Muscle layer of duodenum (tissue), 2 donors: ENCODE data around the gene ACIN1.
A peak's percentile ranks its signal among the peaks of the same experiment; 100 is the strongest.

Experiments used
- H3K27ac ChIP-seq: one replicate; pipeline ENCODE4 v1.7.0; 2013; ENCODE audit warnings: mild to moderate bottlenecking, low read length
- H3K27me3 ChIP-seq: one replicate; pipeline ENCODE4 v1.7.0; 2013; ENCODE audit warnings: low read depth, mild to moderate bottlenecking, control low read depth, low read length
- H3K36me3 ChIP-seq, 2 donors: one replicate each; pipeline ENCODE4 v1.7.0; 2013; ENCODE audit warnings: low read length in 2 of 2, control low read depth in 1 of 2, mild to moderate bottlenecking in 1 of 2; ENCODE audit not compliant: insufficient read depth in 2 of 2, control insufficient read depth in 1 of 2
- H3K4me1 ChIP-seq, 2 donors: one replicate each; pipeline ENCODE4 v1.7.0; 2013; ENCODE audit warnings: low read length in 2 of 2, mild to moderate bottlenecking in 2 of 2, control low read depth in 1 of 2, moderate library complexity in 1 of 2; ENCODE audit not compliant: insufficient read depth in 2 of 2, control insufficient read depth in 1 of 2
- H3K4me3 ChIP-seq, 2 donors: one replicate each; pipeline ENCODE4 v1.7.0; 2013; ENCODE audit warnings: low read length in 2 of 2, low read depth in 1 of 2, mild to moderate bottlenecking in 1 of 2
- H3K9me3 ChIP-seq, 2 donors: one replicate each; pipeline ENCODE4 v1.7.0; 2013; ENCODE audit warnings: low read length in 2 of 2, control low read depth in 1 of 2, mild to moderate bottlenecking in 1 of 2; ENCODE audit not compliant: control insufficient read depth in 1 of 2
- donor health status: healthy.

ACIN1 gene

GRCh38 chr14:23062002-23062401 lies 32.9 kb downstream of the ACIN1 start:
- Histone ChIP-seq H3K27ac (peak overlapping the region; percentile 57), H3K4me1 (peaks cover 4 to 14% of the 10 kb centered on the region in 2 donors), H3K9me3 (no peaks in the 10 kb centered on the region), H3K4me3 (no peak overlapping the region), H3K36me3 (peaks cover 66 to 71% of the 10 kb centered on the region in 2 donors), H3K27me3 (no peaks in the 10 kb centered on the region)

DNA sequence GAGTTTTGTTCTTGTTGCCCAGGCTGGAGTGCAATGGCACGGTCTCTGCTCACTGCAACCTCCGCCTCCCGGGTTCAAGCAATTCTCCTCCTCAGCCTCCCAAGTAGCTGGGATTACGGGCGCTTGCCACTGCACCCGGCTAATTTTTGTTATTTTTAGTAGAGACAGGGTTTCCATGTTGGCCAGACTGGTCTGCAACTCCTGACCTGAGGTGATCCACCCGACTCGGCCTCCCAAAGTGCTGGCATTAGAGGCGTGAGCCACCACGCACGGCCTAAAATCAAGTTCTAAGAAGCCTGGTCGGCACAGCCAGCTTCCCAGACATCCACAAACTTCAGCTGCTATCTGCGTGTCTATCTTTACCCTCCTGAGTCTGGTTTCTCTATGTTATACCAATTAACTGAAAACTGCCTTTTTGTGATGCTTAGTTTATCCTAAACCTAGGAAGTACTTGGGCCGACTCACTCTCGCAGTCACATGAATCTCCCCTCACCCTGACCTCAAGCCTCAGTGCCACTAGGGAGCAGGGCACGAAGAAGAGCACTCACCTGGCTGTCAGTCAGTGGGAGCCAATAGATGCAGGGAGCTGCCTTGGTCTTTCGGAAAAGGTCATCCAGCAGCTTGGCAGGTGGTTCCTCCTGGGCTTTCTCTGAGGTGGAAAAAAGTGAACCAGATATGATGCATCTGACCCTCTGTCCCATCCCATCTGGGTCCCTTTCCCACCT lies 34.2 kb downstream of the ACIN1 start:
- Histone ChIP-seq H3K36me3 (peaks cover 55 to 59% of the 10 kb centered on the region in 2 donors), H3K9me3 (no peaks in the 10 kb centered on the region), H3K4me3 (no peak overlapping the region), H3K4me1 (peaks cover 14 to 27% of the 10 kb centered on the region in 2 donors), H3K27ac (no peak overlapping the region), H3K27me3 (no peaks in the 10 kb centered on the region)

DNA sequence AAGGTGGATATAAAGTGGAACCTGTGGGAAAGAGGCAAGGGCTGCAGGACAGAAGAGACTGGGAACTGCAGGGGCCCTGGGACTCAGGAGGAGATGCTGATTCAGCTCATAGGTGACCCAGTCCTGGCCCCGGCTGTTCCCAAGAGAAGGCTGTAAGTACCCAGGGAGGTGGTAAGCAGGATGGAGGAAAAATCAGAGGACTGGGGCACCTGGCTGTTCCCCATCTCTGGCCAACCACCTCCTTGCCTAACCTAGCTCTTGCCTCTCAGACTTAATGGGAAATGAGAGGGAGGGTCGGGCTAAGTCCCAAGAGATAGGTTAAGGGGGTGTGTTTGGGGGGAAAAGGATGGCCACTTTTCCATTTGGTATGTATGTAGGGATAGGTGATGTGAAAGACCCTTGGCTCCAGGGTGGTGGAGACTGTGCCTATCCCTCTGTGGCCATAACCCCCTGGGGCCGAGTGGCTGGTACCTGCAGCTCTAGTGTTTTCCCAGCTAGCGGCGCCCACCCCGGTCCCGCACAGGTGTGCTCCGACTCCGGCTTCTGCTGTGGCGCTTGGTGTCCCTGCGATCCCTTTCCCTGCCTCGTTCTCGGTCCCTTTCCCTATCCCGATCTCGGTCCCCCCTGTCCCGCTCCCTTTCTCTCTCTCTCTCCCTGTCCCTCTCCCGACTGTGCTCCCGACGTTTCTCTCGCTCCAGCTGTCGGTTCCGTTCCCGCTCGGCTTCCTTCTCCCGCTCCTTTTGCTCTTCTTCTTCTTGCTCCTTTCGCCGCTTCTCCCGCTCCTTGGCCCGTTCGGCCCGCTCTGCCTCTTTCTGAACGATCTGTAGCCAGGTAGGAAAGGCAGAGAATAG lies 36.1 kb downstream of the ACIN1 start:
- Histone ChIP-seq H3K4me3 (no peak overlapping the region), H3K4me1 (peaks cover 14 to 31% of the 10 kb centered on the region in 2 donors), H3K36me3 (peaks cover 42 to 48% of the 10 kb centered on the region in 2 donors), H3K27ac (no peak overlapping the region), H3K9me3 (no peaks in the 10 kb centered on the region), H3K27me3 (no peaks in the 10 kb centered on the region)

GRCh38 chr14:23057757-23058653 lies 36.9 kb downstream of the ACIN1 start:
- Histone ChIP-seq H3K27ac (no peak overlapping the region), H3K4me1 (peaks cover 14 to 31% of the 10 kb centered on the region in 2 donors), H3K4me3 (peak overlapping the region; percentile 57 to 81), H3K9me3 (no peaks in the 10 kb centered on the region), H3K36me3 (peaks cover 34 to 39% of the 10 kb centered on the region in 2 donors), H3K27me3 (no peaks in the 10 kb centered on the region)

DNA sequence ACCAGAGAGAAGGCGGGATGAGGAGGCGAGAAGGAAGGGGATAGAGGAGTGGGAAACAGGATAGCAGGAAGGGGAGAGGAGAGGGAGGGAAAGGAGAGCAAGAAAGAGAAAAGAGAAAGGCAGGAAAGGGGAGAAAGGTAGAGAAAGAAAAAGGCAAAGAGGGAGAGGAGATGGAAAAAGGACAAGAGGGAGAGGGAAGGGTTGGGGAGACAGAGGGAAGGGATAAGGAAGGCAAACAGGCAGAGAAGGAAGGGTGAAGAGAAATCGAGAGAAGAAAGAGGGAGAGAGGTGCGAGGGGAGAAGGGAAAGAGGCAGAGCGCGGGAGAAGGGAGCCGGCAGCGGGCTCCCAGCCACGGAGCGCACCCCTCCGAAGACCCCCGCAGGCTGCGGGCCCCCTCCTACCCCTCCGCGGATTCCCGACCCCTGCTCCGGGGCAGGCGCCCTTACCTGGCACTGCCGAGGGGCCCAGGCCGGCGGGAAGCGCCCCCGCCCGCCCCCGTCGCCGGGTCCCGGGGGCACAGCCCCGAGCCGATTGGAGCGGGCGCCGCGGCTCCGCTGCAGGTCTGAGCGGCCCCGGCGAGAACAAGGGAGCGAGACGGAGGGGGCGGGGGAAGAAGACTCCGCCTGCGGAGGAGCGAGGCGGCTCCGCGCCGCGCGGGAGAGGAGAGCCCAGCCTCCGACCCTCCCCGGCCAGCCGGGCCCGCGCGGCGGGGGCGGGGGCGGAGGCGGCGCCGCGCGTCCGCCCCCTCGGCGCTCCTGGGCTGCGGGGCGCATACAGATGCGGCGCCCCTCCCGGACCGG lies 37.8 kb downstream of the ACIN1 start, which contains the start of gene CDH24:
Gene CDH24 (minus strand): TSS at position 565 of the 801 bp plus-strand sequence. CDS start 1,787 bp downstream, outside the sequence.
- Histone ChIP-seq H3K36me3 (peaks cover 25 to 31% of the 10 kb centered on the region in 2 donors), H3K4me3 (peak within 1 kb of the TSS; percentile 57 to 81), H3K27me3 (no peaks in the 10 kb centered on the region), H3K9me3 (no peaks in the 10 kb centered on the region), H3K4me1 (peaks cover 10 to 27% of the 10 kb centered on the region in 2 donors), H3K27ac (no peak within 1 kb of the TSS)

- Histone ChIP-seq H3K36me3 (peaks cover 22 to 26% of the 10 kb centered on the region in 2 donors), H3K4me3 (peak overlapping the region; percentile 52 to 81), H3K9me3 (no peaks in the 10 kb centered on the region), H3K4me1 (peaks cover 9 to 23% of the 10 kb centered on the region in 2 donors), H3K27me3 (no peaks in the 10 kb centered on the region), H3K27ac (no peak overlapping the region)
These were observed 38.6 kb downstream of the ACIN1 start for GRCh38 chr14:23056145-23056955.

GRCh38 chr14:23055621-23056144 lies 39.3 kb downstream of the ACIN1 start:
- H3K4me1 ChIP-seq: peaks cover 9 to 23% of the 10 kb centered on the region in 2 donors
- no peak overlapping the region for H3K27ac ChIP-seq
- H3K27me3 ChIP-seq: no peaks in the 10 kb centered on the region
- no peaks in the 10 kb centered on the region for H3K9me3 ChIP-seq
- no peak overlapping the region for H3K4me3 ChIP-seq
- peaks cover 17 to 20% of the 10 kb centered on the region in 2 donors for H3K36me3 ChIP-seq

DNA sequence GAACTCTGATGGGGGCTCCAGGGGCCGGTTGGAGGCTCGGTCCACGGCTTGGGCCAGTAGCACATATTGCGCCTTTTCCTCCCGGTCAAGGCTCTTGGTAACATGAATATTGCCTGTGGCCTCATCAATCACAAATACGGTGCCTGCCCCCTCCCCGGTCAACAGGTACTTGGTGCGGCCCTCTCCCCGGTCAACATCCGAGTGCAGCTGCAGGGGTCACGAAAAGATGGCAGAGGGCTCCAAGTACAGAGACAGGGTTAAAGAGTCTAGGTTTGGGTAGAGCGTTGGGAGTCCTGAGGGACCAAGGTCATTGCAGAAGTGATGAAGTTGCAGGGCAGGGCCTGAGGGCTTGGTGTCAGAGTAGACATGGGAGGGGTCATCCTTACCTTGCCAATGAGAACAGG lies 39.8 kb downstream of the ACIN1 start:
- no peaks in the 10 kb centered on the region for H3K27me3 ChIP-seq
- peaks cover 12 to 14% of the 10 kb centered on the region in 2 donors for H3K36me3 ChIP-seq
- no peaks in the 10 kb centered on the region for H3K9me3 ChIP-seq
- H3K4me3 ChIP-seq: no peak overlapping the region
- H3K27ac ChIP-seq: no peak overlapping the region
- peaks cover 9 to 23% of the 10 kb centered on the region in 2 donors for H3K4me1 ChIP-seq

- H3K27me3 ChIP-seq: no peaks in the 10 kb centered on the region
- H3K9me3 ChIP-seq: no peaks in the 10 kb centered on the region
- peaks cover 9 to 23% of the 10 kb centered on the region in 2 donors for H3K4me1 ChIP-seq
- H3K4me3 ChIP-seq: no peak overlapping the region
- H3K36me3 ChIP-seq: peaks cover 6% of the 10 kb centered on the region in 2 donors
- no peak overlapping the region for H3K27ac ChIP-seq
These were observed 40.7 kb downstream of the ACIN1 start for GRCh38 chr14:23054000-23054811.
